Brain pericyte (primary cell): ENCODE measurements around the gene LAMA4.

ENCODE experiments used
- DNase-seq: peaks from one replicate; pipeline ENCODE4 v3.0.0-alpha.2; 2012; ENCODE audit warnings: low read depth, low spot score

LAMA4 gene

DNA sequence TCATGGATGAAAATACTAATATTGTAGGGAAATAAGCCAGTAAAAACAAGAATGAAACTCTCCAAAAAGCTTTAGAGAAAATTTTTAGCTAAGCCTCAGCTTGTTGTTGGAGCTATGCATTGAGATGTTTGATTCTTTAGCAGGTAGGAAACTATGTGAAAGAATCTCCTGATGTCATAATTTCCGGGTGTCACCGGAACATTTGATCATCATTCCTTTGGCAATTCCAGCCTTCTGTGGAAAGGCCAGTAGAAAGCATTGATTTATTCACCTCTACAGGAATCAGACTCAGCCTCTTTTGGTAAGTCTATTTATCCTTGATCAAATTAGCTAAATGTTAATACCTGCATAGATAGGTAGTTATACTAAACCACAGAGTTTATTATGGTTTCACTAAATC lies 157.5 kb downstream of the LAMA4 start:
- no peak for DNase-seq

DNA sequence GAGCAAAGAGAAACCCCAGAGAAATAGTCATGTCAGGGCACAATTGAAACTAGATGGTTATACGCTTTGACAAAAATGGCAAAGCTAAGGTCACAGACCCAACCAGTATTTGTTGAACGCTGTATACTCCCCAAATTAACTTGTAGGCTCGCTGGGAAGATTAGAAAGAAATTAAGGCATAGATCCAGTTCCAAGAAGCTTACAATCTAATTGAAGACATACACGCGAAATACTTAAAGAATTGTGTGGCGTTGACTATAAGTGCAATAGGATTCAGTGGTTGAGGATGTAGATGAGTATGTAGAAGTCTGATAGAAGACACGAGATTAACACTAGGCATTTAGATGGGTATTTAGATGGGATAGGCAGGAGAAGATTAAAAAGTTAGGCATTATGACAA lies 166.5 kb downstream of the LAMA4 start:
- no peak for DNase-seq

DNA sequence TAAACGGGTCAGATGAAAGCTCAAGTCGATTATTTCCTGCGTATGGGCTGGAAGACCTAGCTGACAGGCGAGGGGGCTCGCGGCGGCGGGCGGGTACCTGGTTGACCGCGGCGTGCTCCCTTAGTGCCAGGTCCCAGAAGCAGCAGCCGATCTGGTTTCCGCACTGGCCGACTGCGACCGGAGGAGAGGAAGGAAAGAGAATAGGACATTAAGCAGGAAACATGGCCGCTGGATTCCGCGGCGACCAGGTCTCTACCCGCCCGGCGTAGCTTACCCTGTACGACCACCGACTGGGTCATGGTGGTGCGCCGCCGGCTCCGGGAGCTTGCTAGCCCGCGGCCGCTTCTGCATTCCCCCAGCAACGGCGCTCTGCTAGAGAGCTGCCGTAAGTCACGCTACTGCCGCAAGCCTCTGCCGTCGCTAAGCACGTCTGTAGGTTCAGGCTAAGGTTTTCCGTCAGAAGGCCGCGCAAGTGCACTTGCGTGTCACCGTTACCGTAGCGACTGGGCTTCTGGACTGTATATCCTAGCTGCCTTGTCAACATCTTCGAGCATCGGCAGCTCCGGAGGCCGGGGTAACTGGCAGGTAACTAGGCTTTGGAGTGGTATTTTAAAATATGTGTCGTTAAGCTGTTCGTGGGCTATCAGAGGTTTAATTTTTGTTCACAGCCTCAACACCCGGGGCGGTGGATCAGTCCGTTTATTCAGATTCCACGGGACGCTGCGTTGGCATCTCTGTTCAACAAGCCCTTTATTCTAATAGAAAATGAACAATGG lies 167.0 kb downstream of the LAMA4 start, which contains the start of the genes FAM229B and TUBE1:
Gene FAM229B (plus strand): TSS at position 456 of the 776 bp plus-strand sequence. CDS start 11,693 bp downstream, outside the sequence.
Gene TUBE1 (minus strand): TSS at position 347 of the 776 bp plus-strand sequence. CDS start 48 bp downstream, at position 299.
- DNase-seq = peak; percentile 84

DNA sequence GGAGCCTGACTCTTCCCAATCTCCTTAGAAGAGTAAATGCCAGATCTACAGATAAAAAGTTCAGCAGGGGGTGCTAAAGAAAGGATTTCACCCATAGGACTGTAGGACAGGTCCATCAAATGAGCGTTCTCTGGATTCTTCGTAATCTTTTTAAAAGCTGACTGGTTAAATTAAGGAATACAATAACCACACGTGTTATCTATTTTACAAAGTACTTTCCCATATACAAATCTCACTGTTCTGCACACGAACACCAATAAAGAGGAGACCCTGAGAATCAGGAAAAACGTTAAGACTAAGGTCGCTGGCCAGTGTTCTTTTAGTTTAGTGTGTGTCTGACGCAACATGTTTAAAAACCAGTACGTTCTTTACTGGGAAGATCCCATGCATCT lies 167.6 kb downstream of the LAMA4 start:
- DNase-seq = peak; percentile 30

DNA sequence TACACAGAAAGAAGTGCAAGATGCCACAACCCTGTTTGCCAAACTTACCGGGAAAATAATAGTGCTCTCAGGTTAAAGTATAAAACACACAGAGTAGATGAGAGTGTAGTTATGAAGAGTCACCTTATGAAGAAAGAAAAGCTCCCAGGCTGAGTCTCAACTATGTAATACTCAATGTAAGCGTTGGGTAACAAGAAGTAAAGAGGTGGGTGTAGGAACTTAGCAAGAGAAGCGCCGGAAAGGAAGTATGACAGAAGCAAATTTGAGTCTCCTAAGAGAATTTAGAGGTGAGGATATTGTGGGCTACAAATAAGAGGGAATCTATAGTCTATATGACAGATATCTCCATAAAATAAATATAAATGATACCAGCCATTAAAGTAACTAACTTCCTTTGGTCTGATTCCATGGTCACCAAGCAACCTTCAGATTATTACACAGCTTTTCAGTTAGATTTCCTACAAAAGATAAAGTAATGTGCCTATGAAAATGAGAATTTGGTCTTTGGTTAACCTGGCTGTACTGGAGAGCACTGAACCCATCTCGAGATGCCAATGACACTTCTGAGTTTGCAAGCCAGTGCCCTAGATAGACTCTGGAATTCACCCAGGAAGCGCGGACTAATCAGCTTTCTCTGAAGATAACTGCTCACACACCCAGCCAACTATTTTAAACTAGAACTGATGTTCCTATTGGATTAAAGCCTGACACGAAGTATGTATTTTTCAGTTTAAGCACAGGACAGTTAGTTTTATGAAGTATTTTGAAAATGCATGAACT lies 168.9 kb downstream of the LAMA4 start:
- DNase-seq = no peak

DNA sequence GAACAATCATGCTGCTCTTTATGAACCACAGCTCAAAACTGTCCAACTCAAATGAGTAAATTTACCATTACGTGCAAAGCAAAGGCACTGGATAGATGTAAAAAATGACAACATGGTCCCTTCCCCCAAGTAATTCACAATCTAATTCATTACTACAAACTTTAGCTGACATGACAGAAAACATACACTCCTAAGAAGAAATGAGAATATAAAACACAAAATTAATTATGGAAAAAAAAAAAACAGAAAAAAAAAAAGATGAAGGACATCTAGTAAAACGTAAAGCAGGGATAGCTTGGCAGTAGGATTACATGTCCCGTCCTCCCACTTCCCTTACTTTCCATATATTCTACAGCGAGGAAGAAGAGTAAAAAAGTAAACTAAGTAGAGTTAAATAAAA lies 172.8 kb downstream of the LAMA4 start:
- DNase-seq = no peak

DNA sequence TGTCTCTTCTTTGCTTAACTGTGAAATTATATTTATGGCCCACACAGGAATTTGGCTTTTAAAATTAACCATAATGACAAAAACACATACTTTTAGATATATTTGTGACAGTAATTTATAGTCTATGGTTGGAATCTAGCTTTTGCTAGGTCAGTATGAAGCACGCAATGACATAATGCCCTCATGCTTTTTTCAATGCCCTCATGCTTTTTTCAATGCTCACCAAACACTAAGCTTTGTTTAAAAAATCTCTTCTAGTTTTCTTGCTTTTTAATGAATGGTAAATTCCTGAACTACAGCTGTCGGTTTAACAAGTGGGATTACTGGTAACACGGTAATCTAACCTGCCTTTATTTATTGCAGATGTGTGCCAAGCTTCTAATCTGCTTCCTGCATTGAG lies 187.8 kb downstream of the LAMA4 start:
- DNase-seq = no peak

DNA sequence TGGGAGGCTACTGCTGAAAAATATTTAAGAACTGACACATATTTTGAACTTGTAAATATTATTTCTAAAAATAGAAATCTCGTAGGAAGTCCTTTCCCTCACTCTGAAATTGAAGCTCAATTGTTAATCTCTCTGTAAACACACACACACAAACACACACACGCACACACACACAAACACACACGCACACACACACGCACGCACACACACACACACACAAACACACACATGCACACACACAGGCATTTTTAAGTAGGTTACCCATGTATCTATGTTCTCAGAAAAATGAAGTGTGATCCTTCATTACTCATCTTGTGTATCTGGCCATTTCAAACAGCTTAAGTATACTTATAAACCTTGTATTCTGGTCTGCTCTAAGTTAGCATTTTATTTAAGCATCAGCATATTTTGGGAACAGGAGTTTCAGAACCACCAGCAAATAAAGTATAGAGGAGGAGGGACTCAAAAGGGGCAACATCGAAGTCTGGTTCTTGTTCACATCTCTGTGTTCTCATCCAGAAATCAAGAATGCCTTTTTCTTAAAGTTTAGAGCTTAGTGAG lies 188.9 kb downstream of the LAMA4 start:
- no peak for DNase-seq

DNA sequence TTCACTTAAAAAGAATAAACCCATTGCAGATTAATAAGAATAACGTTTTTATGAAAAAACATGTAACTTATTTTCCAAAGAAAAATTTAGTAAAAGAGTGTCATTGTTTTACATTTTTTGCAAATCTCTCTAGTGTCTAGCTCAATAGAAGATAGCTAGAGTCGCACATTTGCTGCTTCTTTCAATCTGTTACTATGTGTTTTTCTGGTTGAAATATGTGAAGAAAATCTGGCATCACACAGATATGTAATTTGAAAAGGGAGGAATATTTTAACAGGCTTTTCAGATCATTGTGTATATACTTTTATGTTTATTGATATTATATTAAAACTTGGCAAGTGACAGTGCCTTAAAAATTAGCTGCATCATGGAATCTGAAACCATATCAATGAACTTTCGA lies 191.4 kb downstream of the LAMA4 start:
- no peak for DNase-seq

DNA sequence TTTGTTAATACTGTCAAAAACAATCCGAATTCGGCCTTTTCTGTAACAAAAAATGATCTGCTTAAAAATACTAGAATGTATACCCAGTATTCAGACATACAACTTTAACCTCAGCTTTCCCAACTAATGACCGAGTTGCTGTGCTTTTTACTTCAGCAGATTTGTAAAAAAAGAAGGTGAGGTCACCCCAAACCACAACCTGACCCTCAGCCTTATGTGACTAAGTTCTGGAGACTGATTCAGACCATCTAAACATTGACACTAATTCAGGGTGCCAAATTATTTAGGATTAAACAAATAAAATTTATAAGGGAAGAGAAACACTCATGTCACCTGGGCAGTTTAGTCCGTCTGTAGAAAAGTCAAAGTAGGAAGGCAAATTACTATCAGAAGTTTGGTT lies 192.8 kb downstream of the LAMA4 start:
- DNase-seq = no peak
